Endothelial cell of umbilical vein (primary cell): Measurements from ENCODE around the gene CYB561A3. TPM values are rescaled to one million over a fixed set of nuclear protein-coding genes. Genes with fewer than 3 reads are reported as not detected.

Experiments
- BruUV-seq: library from RNA; stranded (reverse); fragments of 400-500 nt; replicated peaks from 2 replicates; lab custom pipeline; 2021; lab: Mats Ljungman, UMichigan
- CTCF ChIA-PET: fragments of 300-600, 350-600 bp; sonication (Branson Sonifier 250); formaldehyde crosslinking; loops from one replicate; lab custom pipeline; 2021; ENCODE audit warnings: antibody characterized with exemption, inconsistent platforms; lab: Charles Lee
- POLR2A ChIA-PET: fragments of 300-600, 350-600 bp; sonication (Branson Sonifier 250); formaldehyde crosslinking; loops from one replicate; lab custom pipeline; 2021; ENCODE audit warnings: antibody characterized with exemption, inconsistent platforms; lab: Charles Lee
- DNase-seq: peaks from one replicate; pipeline ENCODE4 v3.0.0-alpha.2; 2011; ENCODE audit warnings: low read depth, low spot score
- FAIRE-seq: peaks from 2 replicates; lab custom pipeline; 2011; peaks lifted over from hg19 to GRCh38; lab: Jason Lieb, UNC
- H2AFZ ChIP-seq: 2 replicates; pipeline ENCODE4 v1.6.0; 2012; ENCODE audit warnings: low read depth, low read length, control low read depth, inconsistent platforms
- H3K27ac ChIP-seq: 2 replicates; pipeline ENCODE4 v1.5.1; 2011; ENCODE audit warnings: low read depth, mild to moderate bottlenecking, control low read depth, low read length, moderate library complexity; ENCODE audit not compliant: insufficient read depth
- H3K27me3 ChIP-seq, 2 experiments: 2 replicates each; pipeline versions ENCODE4 v1.6.0 to v1.6.1; 2011; ENCODE audit warnings: low read length in 2 of 2, mixed read lengths in 1 of 2; ENCODE audit not compliant: control insufficient read depth in 2 of 2, insufficient read depth in 2 of 2
- H3K36me3 ChIP-seq, 2 experiments: 2 replicates in 1 of 2; 3 replicates in 1 of 2; pipeline ENCODE4 v1.5.1; 2011; ENCODE audit warnings: low read length in 2 of 2, mild to moderate bottlenecking in 1 of 2, moderate library complexity in 1 of 2; ENCODE audit not compliant: control insufficient read depth in 2 of 2, insufficient read depth in 2 of 2; ENCODE audit errors: extremely low read depth in 1 of 2
- H3K4me1 ChIP-seq: 3 replicates; pipeline ENCODE4 v1.5.1; 2011; ENCODE audit warnings: mild to moderate bottlenecking, low read length; ENCODE audit not compliant: control insufficient read depth, insufficient read depth; ENCODE audit errors: extremely low read depth
- H3K4me2 ChIP-seq: 2 replicates; pipeline ENCODE4 v1.6.1; 2011; ENCODE audit warnings: low read length, control low read depth, mixed read lengths; ENCODE audit not compliant: insufficient read depth
- H3K4me3 ChIP-seq, 3 experiments: fragments of 200-600 bp in 1 of 3; sonication (generic), shearing (Covaris generic) in 1 of 3; replicated peaks in 1 of 3; 2 replicates each; pipeline ENCODE4 v1.5.1; 2011 to 2016; ENCODE audit warnings: control low read depth in 3 of 3, low read length in 3 of 3, mild to moderate bottlenecking in 2 of 3, inconsistent platforms in 1 of 3, low read depth in 1 of 3, moderate library complexity in 1 of 3; ENCODE audit not compliant: insufficient read depth in 1 of 3
- H3K79me2 ChIP-seq: 2 replicates; pipeline ENCODE4 v1.6.0; 2012; ENCODE audit warnings: low read length, inconsistent platforms; ENCODE audit not compliant: control insufficient read depth, insufficient read depth
- H3K9ac ChIP-seq: replicated peaks from 2 replicates; pipeline ENCODE3; 2011; ENCODE audit warnings: low read length, control low read depth; ENCODE audit not compliant: insufficient read depth; ENCODE audit errors: extremely low read depth
- H3K9me1 ChIP-seq: replicated peaks from 3 replicates; pipeline ENCODE4 v1.6.0; 2011; ENCODE audit warnings: mild to moderate bottlenecking, low read length; ENCODE audit not compliant: control insufficient read depth, insufficient read depth; ENCODE audit errors: extremely low read depth
- H3K9me3 ChIP-seq: replicated peaks from 2 replicates; pipeline ENCODE4 v1.5.1; 2012; ENCODE audit warnings: low read length, inconsistent platforms; ENCODE audit not compliant: control insufficient read depth, insufficient read depth
- H4K20me1 ChIP-seq: replicated peaks from 2 replicates; pipeline ENCODE3; 2011; ENCODE audit warnings: mild to moderate bottlenecking, low read length; ENCODE audit not compliant: control insufficient read depth, insufficient read depth; ENCODE audit errors: extremely low read depth
- CTCF ChIP-seq, 2 donors: IDR thresholded peaks; 1 replicate in 1 of 2; 2 replicates in 1 of 2; pipeline ENCODE4 v1.5.1; 2011; ENCODE audit warnings: low read length in 2 of 2, mild to moderate bottlenecking in 2 of 2, moderate library complexity in 2 of 2, control low read depth in 1 of 2, inconsistent platforms in 1 of 2, low read depth in 1 of 2; ENCODE audit not compliant: insufficient read depth in 1 of 2; ENCODE audit errors: extremely low read depth in 1 of 2
- EZH2 ChIP-seq: IDR thresholded peaks from 2 replicates; pipeline ENCODE4 v1.6.1; 2012; ENCODE audit warnings: borderline replicate concordance, low read depth, mild to moderate bottlenecking, moderate library complexity, low read length, inconsistent platforms; ENCODE audit not compliant: severe bottlenecking
- FOS ChIP-seq: IDR thresholded peaks from 2 replicates; pipeline ENCODE4 v1.6.1; 2011; ENCODE audit warnings: mild to moderate bottlenecking, low read length, moderate library complexity, borderline replicate concordance; ENCODE audit not compliant: insufficient read depth
- GATA2 ChIP-seq: IDR thresholded peaks from 2 replicates; pipeline ENCODE4 v1.7.0; 2011; ENCODE audit warnings: low read depth, mild to moderate bottlenecking, moderate library complexity, mixed read lengths, low read length; ENCODE audit not compliant: insufficient read length, insufficient read depth
- JUN ChIP-seq: IDR thresholded peaks from 2 replicates; pipeline ENCODE4 v1.6.1; 2011; ENCODE audit warnings: borderline replicate concordance, low read depth; ENCODE audit not compliant: insufficient read length, insufficient read depth
- MAX ChIP-seq: IDR thresholded peaks from 2 replicates; pipeline ENCODE4 v1.6.1; 2011; ENCODE audit not compliant: insufficient read depth, insufficient read length
- MYC ChIP-seq: IDR thresholded peaks from one replicate; pipeline ENCODE4 v1.6.1; 2011; ENCODE audit warnings: mild to moderate bottlenecking, low read depth, low read length
- POLR2A ChIP-seq: IDR thresholded peaks from 2 replicates; pipeline ENCODE4 v1.6.1; 2012; ENCODE audit warnings: low read depth, mild to moderate bottlenecking, control low read depth, low read length
- POLR2AphosphoS5 ChIP-seq: IDR thresholded peaks from 2 replicates; pipeline ENCODE4 v1.6.1; 2012; ENCODE audit warnings: low read depth, mild to moderate bottlenecking, control low read depth, low read length, moderate library complexity; ENCODE audit not compliant: insufficient read depth
- dilution Hi-C: fragments of 300-500 bp; cut with MboI; formaldehyde crosslinking; loops from one replicate; pipeline ENCODE4 v1.15.0; 2019; ENCODE audit warnings: low sequenced_read_pairs; ENCODE audit not compliant: extremely low pct_ligation_motif_present
- intact Hi-C: fragments of 100-400 bp; cut with micrococcal nuclease; formaldehyde crosslinking; loops from one replicate; pipeline ENCODE4 v1.10.0; 2022
- polyA plus RNA-seq, 4 experiments: library from polyadenylated mRNA; depleted of rRNA in 3 of 4; stranded (reverse) in 3 of 4; unstranded in 1 of 4; fragments of >200 nt; gene quantifications; 2 replicates each; pipeline versions ENCODE4 v1.2.1 to v1.2.3, GENCODE V29; 2011 to 2012; ENCODE audit warnings: missing spikeins in 1 of 4
- total RNA-seq: library from RNA; stranded (reverse); gene quantifications from 2 replicates; pipeline ENCODE4 v1.2.3, GENCODE V29; 2021

CYB561A3 gene
- total and polyA plus RNA-seq, 2 donors (not counting 3 experiments of a cell fraction or from before 2014, with no cell fraction given) = 41.6 to 103 TPM

GRCh38 chr11:61352038-61352437 lies 9.6 kb downstream of the CYB561A3 start:
- intact Hi-C loops (no loop called here), dilution Hi-C loops (no loop called here)
- Histone ChIP-seq H3K4me2 (no peak overlapping the region), H3K27me3 (no peaks in the 10 kb centered on the region), H3K79me2 (no peaks in the 10 kb centered on the region), H4K20me1 (no peaks in the 10 kb centered on the region), H3K4me3 (no peak overlapping the region), H2AFZ (no peak overlapping the region), H3K9me3 (no peaks in the 10 kb centered on the region), H3K4me1 (peaks cover 14% of the 10 kb centered on the region), H3K27ac (no peak overlapping the region), H3K9me1 (no peaks in the 10 kb centered on the region), H3K36me3 (peaks cover 0 to 20% of the 10 kb centered on the region in 2 experiments), H3K9ac (no peak overlapping the region)
- POLR2A ChIA-PET = interaction anchor here (1.0 kb wide), 1 partner anchor 9 kb away, joined by 3 read pairs; no protein-coding TSS in a partner anchor
- TF ChIP-seq EZH2 (no peak), POLR2AphosphoS5 (no peak), JUN (no peak), CTCF (IDR thresholded peaks at IDR 0.05; ENCODE audit: extremely low read depth in 1 of 2, insufficient read depth in 1 of 2, low read depth in 1 of 2, low read length in 2 of 2) (no peak), MAX (no peak), FOS (no peak), GATA2 (no peak), MYC (no peak), POLR2A (no peak)
- FAIRE-seq (peak; percentile 33), DNase-seq (no peak)
- BruUV-seq = no TSS peak
- CTCF ChIA-PET = interaction anchor here (0.9 kb wide), 1 partner anchor 33 kb away, joined by 3 read pairs; no protein-coding TSS in a partner anchor
